ENCODE measurements around the gene EIF2AK3.

Gene EIF2AK3

DNA sequence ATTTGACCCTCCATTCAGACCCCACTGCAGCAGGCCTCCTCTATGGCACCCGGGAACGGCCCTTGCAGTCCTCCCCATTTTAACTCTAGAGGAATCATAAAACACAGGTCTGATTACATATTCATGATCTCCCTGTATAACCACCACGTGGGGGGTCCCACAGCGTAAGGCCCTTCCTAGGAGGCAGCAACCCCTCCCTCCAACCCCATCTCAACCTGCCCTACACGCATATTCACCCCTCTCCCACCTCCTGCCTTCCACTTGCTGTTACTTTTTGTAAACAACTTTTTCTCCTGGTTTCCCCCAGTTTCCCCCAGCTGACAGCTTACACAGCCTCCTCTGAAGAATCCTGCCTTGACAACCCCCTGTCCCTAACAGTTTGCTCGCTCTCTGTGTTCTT, 89.6 kb downstream of the EIF2AK3 start:
- no peak for DNase-seq

DNA sequence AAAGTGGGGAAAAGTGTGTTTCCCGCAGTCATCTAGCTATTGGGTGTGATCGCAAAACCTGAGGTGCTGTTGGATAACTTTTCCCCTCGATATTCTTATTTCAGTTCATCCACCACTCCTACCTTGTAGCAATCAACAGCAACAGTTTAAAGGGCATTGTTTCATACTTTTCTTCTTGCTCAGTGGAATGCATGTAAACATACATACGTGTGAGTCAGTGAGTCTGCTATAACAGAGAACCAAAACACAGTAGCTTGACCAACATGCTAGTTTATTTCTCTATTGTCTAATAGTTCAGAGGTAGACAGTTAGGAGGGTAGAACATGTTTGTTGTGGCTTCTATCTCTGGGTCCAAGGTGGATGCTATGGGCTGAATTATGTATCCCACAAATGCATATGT, 97.2 kb downstream of the EIF2AK3 start:
- no peak for DNase-seq

GRCh38 chr2:88521445-88522073, 105.7 kb downstream of the EIF2AK3 start:
- DNase-seq: no peak

- no peak for DNase-seq
Observed at GRCh38 chr2:88517759-88518201, 109.5 kb downstream of the EIF2AK3 start.
